Stimulated activated CD4-positive, alpha-beta T cell treated with anti-CD3 and anti-CD28 coated beads, Interleukin-12 subunit alpha, Interleukin-12 subunit beta, amount 100 ng/mL, for 4 hours (primary cell): Measurements from ENCODE around the gene NMNAT3.
"Not testable (repeated sequence)": the region's sequence is repeated elsewhere in the genome, so short reads cannot be mapped to it uniquely, and the experiment has no call there.

Experiments
- DNase-seq: peaks from one replicate; pipeline ENCODE4 v3.0.0-alpha.2; 2020

NMNAT3 gene

DNA sequence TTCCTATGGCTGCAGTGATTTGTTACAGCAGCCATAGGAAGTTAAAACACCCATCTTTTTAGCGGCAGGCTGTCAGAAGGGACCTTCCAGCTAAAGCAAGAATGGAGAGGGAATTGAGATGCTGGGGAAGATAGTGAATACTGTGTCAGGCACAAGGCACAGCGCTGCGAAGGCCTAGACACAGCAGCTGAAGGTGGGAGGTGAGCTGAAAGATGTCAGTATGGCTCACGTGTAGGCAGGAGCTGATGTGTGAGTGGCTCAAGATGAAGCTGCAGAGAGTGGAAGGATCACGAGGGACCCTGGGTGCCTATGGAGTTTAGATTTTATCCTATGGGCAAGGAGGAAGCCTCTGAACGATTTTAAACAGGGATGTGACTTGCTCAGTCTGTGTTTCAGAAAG lies 44.3 kb downstream of the NMNAT3 start:
- no peak for DNase-seq

- DNase-seq = no peak
Measured at GRCh38 chr3:139630542-139630941, 47.2 kb downstream of the NMNAT3 start.

DNA sequence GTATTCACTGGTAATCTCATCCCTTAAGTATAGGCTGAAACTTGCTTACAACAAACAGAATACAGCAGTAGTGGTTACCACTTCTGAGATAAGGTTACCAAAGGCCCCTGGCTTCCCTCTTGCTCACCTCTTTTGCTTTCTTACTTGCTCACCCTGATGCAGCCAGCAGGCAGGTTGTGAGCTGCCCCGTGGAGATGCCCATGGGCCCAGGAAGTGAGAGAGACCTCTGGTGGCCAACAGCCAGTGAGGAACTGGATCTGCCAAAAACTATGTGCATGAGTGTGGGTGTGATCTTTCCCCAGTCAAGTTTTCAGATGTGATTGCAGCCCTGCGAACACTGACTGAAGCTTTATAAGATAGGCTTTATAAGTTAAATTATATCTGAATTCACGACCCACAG lies 48.7 kb downstream of the NMNAT3 start:
- no peak for DNase-seq

GRCh38 chr3:139627759-139628158 lies 50.0 kb downstream of the NMNAT3 start:
- no peak for DNase-seq

DNA sequence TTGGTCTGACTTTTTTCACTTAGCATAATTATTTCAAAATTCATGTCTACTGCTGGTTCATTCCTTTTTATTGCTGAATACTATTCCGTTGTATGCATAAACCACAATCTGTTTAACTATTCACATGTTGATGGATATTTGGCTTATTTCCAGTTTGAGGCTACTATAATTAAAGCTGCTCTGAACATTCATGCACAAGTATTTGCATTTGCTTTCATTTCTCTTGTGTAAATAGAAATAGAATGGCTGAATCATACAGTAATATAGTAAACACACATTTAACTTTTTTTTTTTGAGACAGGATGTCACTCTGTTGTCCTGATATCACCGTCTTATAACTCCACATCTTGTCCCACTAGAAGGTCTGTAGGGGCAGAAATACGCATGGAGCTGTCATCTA lies 57.3 kb downstream of the NMNAT3 start:
- DNase-seq = no peak

- no peak for DNase-seq
Measured at GRCh38 chr3:139619484-139619883, 58.3 kb downstream of the NMNAT3 start.

DNA sequence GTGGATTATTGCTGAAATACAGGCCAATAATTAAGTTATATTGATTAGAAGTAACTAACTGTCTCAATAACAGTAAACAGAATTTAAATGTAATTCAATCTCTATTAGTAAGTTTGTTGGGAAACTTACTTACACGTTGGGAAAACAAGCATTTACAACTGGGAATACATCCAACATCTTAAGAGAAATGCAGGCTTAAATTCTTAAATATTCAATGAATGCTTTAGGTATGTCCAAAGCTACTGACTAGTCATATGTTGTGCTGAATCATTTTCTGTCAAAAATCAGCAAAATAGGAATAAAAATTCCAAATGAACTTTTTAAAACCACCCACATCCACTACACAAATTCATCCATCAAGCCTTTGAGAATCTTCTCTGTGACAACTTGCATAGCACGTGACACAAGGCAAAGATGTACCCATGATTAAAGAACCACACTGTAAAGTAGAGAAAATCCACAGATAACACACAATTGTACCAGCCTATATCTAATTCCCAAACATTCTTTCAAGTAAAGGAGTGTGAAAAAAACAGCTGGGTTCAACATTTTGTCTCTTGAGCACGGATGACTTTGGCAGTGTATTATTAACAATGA lies 60.0 kb downstream of the NMNAT3 start:
- no peak for DNase-seq

GRCh38 chr3:139611528-139611927 lies 66.2 kb downstream of the NMNAT3 start:
- no peak for DNase-seq

- DNase-seq = no peak
Measured at GRCh38 chr3:139610886-139611285, 66.9 kb downstream of the NMNAT3 start.

GRCh38 chr3:139608924-139609323 lies 68.8 kb downstream of the NMNAT3 start:
- no peak for DNase-seq

DNA sequence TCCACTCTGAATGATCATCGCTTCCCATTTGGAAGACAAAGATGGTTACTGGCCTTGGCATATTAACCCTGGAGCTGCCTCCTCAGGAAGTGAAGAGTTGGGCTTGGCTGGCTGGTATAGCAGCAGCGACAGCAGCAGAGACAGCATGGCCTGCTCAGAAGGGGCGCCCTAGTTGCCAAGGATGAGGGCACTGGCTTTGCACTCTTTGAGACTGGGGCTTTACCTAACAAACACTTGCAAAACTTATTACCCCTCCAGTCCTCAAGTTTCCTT lies 69.7 kb downstream of the NMNAT3 start:
- no peak for DNase-seq

DNA sequence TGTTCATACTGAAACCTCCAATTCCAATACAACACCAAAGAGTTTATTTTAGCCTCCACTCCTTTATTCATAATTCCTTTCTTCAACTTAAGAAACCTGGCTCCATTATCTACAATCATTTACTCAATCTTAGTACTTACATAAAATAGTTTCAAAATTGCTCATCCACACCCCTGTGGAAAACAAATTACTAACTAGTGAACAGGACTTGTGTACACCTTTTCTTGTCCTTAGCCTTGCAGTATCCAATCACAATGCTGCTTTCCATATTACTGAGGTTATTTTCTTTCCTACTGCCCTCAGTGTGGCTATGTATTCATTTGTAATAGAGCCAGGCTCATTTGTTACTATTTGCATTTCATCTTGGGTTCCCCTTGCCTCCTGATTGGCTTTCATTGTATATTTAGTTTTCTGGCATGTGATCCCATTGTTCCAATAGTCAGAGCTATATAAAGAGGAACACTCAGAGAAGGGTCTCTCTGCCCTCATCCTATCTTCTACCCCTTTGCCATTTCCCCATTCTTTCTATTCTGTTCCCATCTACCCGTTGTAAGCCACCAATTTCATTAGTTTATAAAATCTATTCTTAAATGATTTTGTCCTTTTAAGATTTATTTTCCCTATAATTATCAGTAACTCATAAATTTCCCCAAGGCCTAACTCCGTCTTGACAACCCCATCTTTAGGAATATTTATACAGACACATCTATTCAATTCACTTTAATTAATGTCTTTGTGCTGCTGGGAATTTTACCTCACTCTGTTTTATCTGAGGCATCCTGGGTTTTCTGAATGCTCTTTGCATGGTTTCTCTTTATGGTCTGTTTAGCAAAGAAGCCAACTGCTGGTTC lies 70.3 kb downstream of the NMNAT3 start:
- no peak for DNase-seq

DNA sequence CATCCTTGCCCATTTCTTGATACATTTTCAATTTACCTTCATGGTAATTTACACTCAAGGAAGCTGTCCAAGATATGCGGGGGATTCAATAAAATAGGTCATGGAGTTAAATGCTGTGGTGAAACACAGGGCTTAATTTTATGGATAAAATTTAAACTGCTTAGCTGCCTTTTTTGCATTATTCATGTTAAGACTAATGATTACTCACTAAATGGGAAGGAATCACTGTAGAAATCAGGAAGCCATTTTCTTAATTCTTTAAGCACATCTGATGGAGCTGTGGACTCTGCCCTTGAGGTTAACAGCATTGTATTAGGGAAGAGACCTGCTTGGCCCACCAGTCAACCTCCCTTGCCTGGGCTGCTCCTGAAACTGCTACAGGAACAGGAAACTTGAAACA lies 75.8 kb downstream of the NMNAT3 start:
- DNase-seq = no peak

DNA sequence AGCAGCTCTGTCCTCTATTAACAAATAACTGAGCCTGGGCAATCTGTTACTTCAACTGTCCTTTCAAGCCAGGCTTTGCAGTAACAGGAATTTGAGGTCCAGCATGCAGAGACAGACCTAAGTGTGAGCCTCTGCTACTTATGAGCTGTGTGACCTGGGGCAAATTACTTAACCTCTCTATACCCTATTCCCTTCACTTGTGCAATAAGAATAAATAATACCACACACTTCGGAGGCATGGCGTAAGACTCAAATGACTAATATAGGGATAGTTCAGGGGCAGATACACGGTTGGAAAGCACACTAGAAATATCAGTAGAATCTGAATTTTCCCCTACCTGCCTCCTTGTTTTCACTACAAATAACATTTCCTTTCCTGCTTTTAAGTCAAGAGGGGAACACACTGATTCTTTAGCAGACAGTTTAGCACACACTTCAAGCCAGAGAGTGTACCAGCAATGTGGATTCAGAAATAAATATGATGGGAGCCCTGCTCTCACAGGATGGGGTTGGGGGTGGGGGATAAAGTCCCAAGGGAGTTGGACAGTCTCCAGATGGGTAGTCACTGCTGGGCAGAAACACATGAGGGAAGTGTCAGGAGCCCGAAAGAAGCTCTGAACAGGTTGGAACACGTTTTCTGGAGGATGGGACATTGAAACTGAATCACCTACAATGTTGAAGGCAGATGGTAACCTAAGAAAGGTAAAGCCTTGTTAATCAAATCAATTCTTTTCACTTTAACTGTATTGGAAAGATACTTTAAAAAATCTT lies 76.4 kb downstream of the NMNAT3 start:
- DNase-seq = no peak

DNA sequence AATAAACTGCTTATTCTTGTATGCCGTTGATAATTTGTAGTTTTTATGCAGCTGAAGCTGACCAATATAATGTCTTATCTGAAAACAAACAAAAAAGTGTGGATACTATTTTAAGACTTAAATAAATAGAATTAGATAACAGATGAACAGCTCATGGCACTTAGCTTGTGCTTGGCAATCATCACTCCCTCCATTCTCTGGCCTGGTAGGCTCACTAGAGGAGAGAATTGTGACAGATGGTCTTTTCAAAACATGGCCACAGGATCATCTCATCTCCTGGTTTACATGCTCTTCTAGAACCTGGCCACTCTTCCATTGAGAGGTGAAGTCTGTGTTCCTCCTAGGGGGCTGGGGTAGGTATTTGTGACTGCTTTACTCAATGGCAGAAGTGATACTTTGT lies 79.8 kb downstream of the NMNAT3 start:
- no peak for DNase-seq

- not testable (repeated sequence) for DNase-seq
Measured at GRCh38 chr3:139591186-139591585, 86.6 kb downstream of the NMNAT3 start.

DNA sequence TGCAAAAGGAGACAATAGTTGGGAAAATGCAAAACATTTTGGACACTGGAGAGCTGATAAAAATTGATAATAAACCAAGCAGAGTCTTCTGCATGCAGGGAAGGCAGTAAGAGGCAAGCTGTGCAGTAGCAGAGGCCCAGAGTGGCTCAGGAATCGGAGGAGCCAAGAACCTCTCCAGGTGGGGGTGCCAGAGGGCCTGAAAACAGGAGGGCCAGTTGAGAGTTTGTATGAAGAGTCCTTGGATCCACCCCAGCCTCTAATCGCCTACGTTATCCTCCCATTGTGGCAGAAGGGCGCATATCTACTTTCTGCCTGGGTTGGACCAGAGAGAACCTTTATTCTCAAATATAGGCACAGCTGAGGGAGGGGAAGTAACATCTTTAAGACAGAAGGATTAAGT lies 89.3 kb downstream of the NMNAT3 start:
- no peak for DNase-seq

DNA sequence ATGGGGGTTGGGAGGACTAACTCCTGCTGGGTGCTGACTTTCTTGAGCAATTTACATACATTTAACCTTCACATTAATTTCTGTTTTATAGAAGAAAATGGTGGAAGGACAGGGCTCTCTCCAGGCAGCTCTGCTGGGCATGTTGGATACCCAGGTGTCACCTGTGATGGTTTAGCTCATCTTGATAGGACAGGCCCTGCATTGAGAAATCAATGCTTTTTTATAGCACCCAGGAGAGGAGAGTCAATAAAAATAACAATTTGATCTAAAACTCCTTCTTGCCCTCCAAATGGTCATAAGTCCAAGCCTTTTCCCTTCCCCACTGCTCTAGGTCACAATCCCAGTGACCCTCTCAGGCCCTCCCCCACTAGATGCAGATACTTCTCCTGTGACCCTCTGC lies 90.0 kb downstream of the NMNAT3 start:
- DNase-seq = no peak

- DNase-seq = no peak
Measured at GRCh38 chr3:139586420-139587017, 91.3 kb downstream of the NMNAT3 start.

GRCh38 chr3:139585820-139586219 lies 92.0 kb downstream of the NMNAT3 start:
- no peak for DNase-seq

- not testable (repeated sequence) for DNase-seq
Measured at GRCh38 chr3:139583651-139584050, 94.1 kb downstream of the NMNAT3 start.

DNA sequence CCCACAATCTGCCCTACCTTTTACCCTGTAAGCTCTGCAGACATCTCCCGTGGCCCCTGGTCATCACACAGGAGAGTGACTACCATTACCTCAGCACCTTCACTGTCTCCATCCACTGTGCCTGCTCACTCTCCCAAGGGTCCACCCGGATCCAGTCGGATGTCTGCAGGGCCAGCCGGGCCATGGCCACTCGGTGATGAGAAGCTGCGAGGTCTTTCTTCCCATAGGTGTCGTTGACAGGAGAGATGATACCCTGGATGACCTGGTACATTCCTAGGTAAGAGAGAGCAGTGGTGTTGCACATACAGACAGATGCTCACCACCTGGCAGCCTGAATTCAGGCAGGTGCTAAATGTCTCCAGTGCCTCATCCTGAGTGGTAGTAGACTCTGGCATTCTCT lies 99.0 kb downstream of the NMNAT3 start:
- DNase-seq = no peak

DNA sequence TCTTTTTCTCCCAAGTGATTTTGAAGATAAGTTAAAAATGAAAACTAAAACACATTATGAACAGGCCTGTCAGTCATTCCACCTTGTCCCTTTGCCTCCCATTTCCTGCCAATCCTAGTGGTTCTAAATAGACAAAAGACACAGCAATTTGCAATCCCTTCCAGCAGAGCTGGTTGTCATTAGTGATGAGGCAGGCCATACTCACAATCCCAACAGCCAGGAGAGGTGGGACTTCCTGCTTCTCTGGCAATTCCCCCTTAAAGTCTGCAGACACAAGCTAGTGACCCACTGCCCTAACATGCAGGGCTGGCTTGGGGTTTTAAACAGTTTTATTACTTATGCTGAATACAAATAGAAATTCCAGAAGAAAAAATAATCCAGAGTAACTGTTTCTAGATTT lies 99.9 kb downstream of the NMNAT3 start:
- no peak for DNase-seq

- no peak for DNase-seq
Measured at GRCh38 chr3:139577346-139577745, 100.4 kb downstream of the NMNAT3 start.
